Tibial nerve (tissue), 4 donors: ENCODE results near the gene LRRC31.

Experiments
- CTCF ChIP-seq, 5 experiments: fragments of 200-600 bp in 3 of 5; fragments of 450-650 bp in 2 of 5; sonication (generic) in 3 of 5; IDR thresholded peaks; one replicate each; pipeline ENCODE4 v1.5.1; 2016 to 2019; ENCODE audit warnings: antibody characterized with exemption in 5 of 5, mild to moderate bottlenecking in 3 of 5, moderate library complexity in 2 of 5
- EP300 ChIP-seq, 2 donors: sonication (generic); formaldehyde crosslinking; IDR thresholded peaks; one replicate each; pipeline ENCODE4 v1.6.1; 2017; ENCODE audit warnings: antibody characterized with exemption in 2 of 2, mild to moderate bottlenecking in 1 of 2
- POLR2A ChIP-seq, 2 donors: fragments of 450-650 bp; IDR thresholded peaks; one replicate each; pipeline ENCODE4 v1.6.1; 2017; ENCODE audit warnings: antibody characterized with exemption in 2 of 2, mild to moderate bottlenecking in 2 of 2, moderate library complexity in 2 of 2

GRCh38 chr3:169848741-169849140 is 21.0 kb downstream of the LRRC31 start:
- TF ChIP-seq CTCF (IDR thresholded peaks at IDR 0.05) (no peak), EP300 (IDR thresholded peaks at IDR 0.05) (no peak), POLR2A (IDR thresholded peaks at IDR 0.05) (no peak)
